Breast epithelium (tissue), 3 donors: Measurements from ENCODE around the gene WLS.

Experiments used
- CTCF ChIP-seq, 3 donors: fragments of 450-650 bp; IDR thresholded peaks; one replicate each; pipeline ENCODE4 v1.5.1; 2016 to 2017; ENCODE audit warnings: antibody characterized with exemption in 3 of 3, mild to moderate bottlenecking in 3 of 3, moderate library complexity in 3 of 3
- POLR2A ChIP-seq: fragments of 450-650 bp; IDR thresholded peaks from one replicate; pipeline ENCODE4 v1.6.1; 2016; ENCODE audit warnings: antibody characterized with exemption, mild to moderate bottlenecking, moderate library complexity
- POLR2AphosphoS5 ChIP-seq, 3 donors: sonication (generic); formaldehyde crosslinking; IDR thresholded peaks; one replicate each; pipeline ENCODE4 v1.6.1; 2017; ENCODE audit warnings: antibody characterized with exemption in 3 of 3

- TF ChIP-seq CTCF (IDR thresholded peaks at IDR 0.05), result peak in 2 of 3 donors; percentile 19 to 23
- TF ChIP-seq POLR2A, result peak; percentile 62
- TF ChIP-seq POLR2AphosphoS5 (IDR thresholded peaks at IDR 0.05), result peak; percentile 61 to 66 (median 64)
Measured at GRCh38 chr1:68232289-68233148, at the start of gene WLS.
